ENCODE measurements around the gene NCOR2.

Gene NCOR2

GRCh38 chr12:124573839-124574786 is 6.7 kb upstream of the NCOR2 start:
- DNase-seq = no peak

GRCh38 chr12:124571556-124571955 is 4.1 kb upstream of the NCOR2 start:
- DNase-seq = no peak

- no peak for DNase-seq
Observed at GRCh38 chr12:124570810-124571209, 3.4 kb upstream of the NCOR2 start.

- DNase-seq = no peak
Observed at GRCh38 chr12:124569375-124570148, 2.1 kb upstream of the NCOR2 start.

GRCh38 chr12:124568431-124569374 is 1.3 kb upstream of the NCOR2 start:
- DNase-seq = peak; percentile 22

- DNase-seq = peak; percentile 79
Observed at GRCh38 chr12:124567673-124568373, 411 bp upstream of the NCOR2 start.

GRCh38 chr12:124566161-124566996 is 1.0 kb downstream of the NCOR2 start:
- peak; percentile 69 for DNase-seq

GRCh38 chr12:124565656-124566160 is 1.7 kb downstream of the NCOR2 start:
- no peak for DNase-seq

GRCh38 chr12:124564971-124565491 is 2.4 kb downstream of the NCOR2 start:
- no peak for DNase-seq

- DNase-seq = no peak
Observed at GRCh38 chr12:124564232-124564958, 3.0 kb downstream of the NCOR2 start.

- DNase-seq = no peak
Observed at GRCh38 chr12:124563809-124564208, 3.6 kb downstream of the NCOR2 start.

- DNase-seq = no peak
Observed at GRCh38 chr12:124563401-124563800, 4.0 kb downstream of the NCOR2 start.

GRCh38 chr12:124562796-124563181 is 4.6 kb downstream of the NCOR2 start:
- DNase-seq = no peak

- no peak for DNase-seq
Observed at GRCh38 chr12:124562018-124562795, 5.2 kb downstream of the NCOR2 start.

GRCh38 chr12:124561231-124561630 is 6.2 kb downstream of the NCOR2 start:
- DNase-seq = no peak

- DNase-seq = no peak
Observed at GRCh38 chr12:124560146-124560890, 7.1 kb downstream of the NCOR2 start.

GRCh38 chr12:124559182-124560017 is 8.0 kb downstream of the NCOR2 start:
- DNase-seq = no peak

Measured in NCI-H146 (cell line).